IMR-90 (cell line): Measurements from ENCODE around the gene PPRC1. TPM values are rescaled to one million over a fixed set of nuclear protein-coding genes. Genes with fewer than 3 reads are reported as not detected.
A peak's percentile ranks its signal among the peaks of the same experiment; 100 is the strongest.

Source experiments
- ATAC-seq: fragments of 200-7000 bp; cut with Tn5 transposase; 2 replicates; pipeline ENCODE4 v1.9.1; 2020; ENCODE audit warnings: low read depth, mild to moderate bottlenecking, moderate library complexity
- BruUV-seq: library from RNA; stranded (reverse); fragments of 400-500 nt; replicated peaks from 2 replicates; lab custom pipeline; 2021; lab: Mats Ljungman, UMichigan
- CTCF ChIA-PET: fragments of 300-600 bp; formaldehyde crosslinking; extraction: SDS; loops from one replicate; lab custom pipeline; 2021; ENCODE audit warnings: antibody characterized with exemption; lab: Yijun Ruan, JAX
- POLR2A ChIA-PET: fragments of 300-600 bp; sonication (Branson Sonifier 250); formaldehyde crosslinking; loops from one replicate; lab custom pipeline; 2022; ENCODE audit warnings: antibody characterized with exemption; ENCODE audit not compliant: unreplicated experiment; lab: Charles Lee
- DNase-seq: peaks from one replicate; pipeline ENCODE4 v3.0.0; 2013
- H2AFZ ChIP-seq: replicated peaks from 2 replicates; pipeline ENCODE3; 2013; ENCODE audit warnings: low read length, mild to moderate bottlenecking; ENCODE audit not compliant: poor library complexity
- H2AK5ac ChIP-seq: 2 replicates; pipeline ENCODE4 v1.6.1; 2013; ENCODE audit warnings: low read depth, low read length, inconsistent platforms
- H2AK9ac ChIP-seq: replicated peaks from 2 replicates; pipeline ENCODE3; 2013; ENCODE audit warnings: mild to moderate bottlenecking, low read depth, low read length, moderate library complexity; ENCODE audit not compliant: poor library complexity
- H2BK120ac ChIP-seq: 2 replicates; pipeline ENCODE4 v1.6.1; 2013; ENCODE audit warnings: low read depth, low read length, inconsistent platforms
- H2BK15ac ChIP-seq: 3 replicates; pipeline ENCODE4 v1.6.1; 2013; ENCODE audit warnings: low read depth, low read length, inconsistent platforms
- H2BK20ac ChIP-seq: 2 replicates; pipeline ENCODE4 v1.6.1; 2013; ENCODE audit warnings: low read depth, mild to moderate bottlenecking, inconsistent platforms, low read length, moderate library complexity
- H2BK5ac ChIP-seq: 2 replicates; pipeline ENCODE4 v1.6.1; 2013; ENCODE audit warnings: mild to moderate bottlenecking, low read depth, low read length, inconsistent platforms; ENCODE audit not compliant: poor library complexity, severe bottlenecking
- H3K14ac ChIP-seq: replicated peaks from 2 replicates; pipeline ENCODE4 v1.6.1; 2013; ENCODE audit warnings: low read depth, low read length, inconsistent platforms
- H3K18ac ChIP-seq: 2 replicates; pipeline ENCODE4 v1.6.1; 2013; ENCODE audit warnings: low read depth, low read length, control low read depth
- H3K23ac ChIP-seq: 2 replicates; pipeline ENCODE4 v1.6.1; 2013; ENCODE audit warnings: low read depth, low read length, inconsistent platforms
- H3K27ac ChIP-seq: 2 replicates; pipeline ENCODE4 v1.5.1; 2013; ENCODE audit warnings: mild to moderate bottlenecking, control low read depth, low read length; ENCODE audit not compliant: insufficient read depth
- H3K27me3 ChIP-seq: 2 replicates; pipeline ENCODE4 v1.6.1; 2013; ENCODE audit warnings: low read length; ENCODE audit not compliant: control insufficient read depth, insufficient read depth
- H3K36me3 ChIP-seq: 2 replicates; pipeline ENCODE4 v1.6.1; 2013; ENCODE audit warnings: low read length, mixed read lengths; ENCODE audit not compliant: control insufficient read depth, insufficient read depth
- H3K4ac ChIP-seq: 2 replicates; pipeline ENCODE4 v1.6.1; 2013; ENCODE audit warnings: low read depth, low read length, inconsistent platforms
- H3K4me1 ChIP-seq: 2 replicates; pipeline ENCODE4 v1.6.1; 2013; ENCODE audit warnings: low read length, mixed read lengths; ENCODE audit not compliant: control insufficient read depth, insufficient read depth
- H3K4me2 ChIP-seq: 2 replicates; pipeline ENCODE4 v1.6.1; 2013; ENCODE audit warnings: low read depth, mild to moderate bottlenecking, control low read depth, low read length, moderate library complexity
- H3K4me3 ChIP-seq: 2 replicates; pipeline ENCODE4 v1.5.1; 2013; ENCODE audit warnings: low read depth, mild to moderate bottlenecking, control low read depth, low read length, moderate library complexity; ENCODE audit not compliant: insufficient read depth
- H3K56ac ChIP-seq: 2 replicates; pipeline ENCODE4 v1.6.1; 2013; ENCODE audit warnings: low read length, inconsistent platforms; ENCODE audit not compliant: insufficient read depth; ENCODE audit errors: extremely low read depth
- H3K79me1 ChIP-seq, 2 experiments: 2 replicates each; pipeline ENCODE4 v1.6.1; 2013; ENCODE audit warnings: low read length in 2 of 2, inconsistent platforms in 1 of 2, low read depth in 1 of 2
- H3K9ac ChIP-seq: 2 replicates; pipeline ENCODE4 v1.6.1; 2013; ENCODE audit warnings: low read depth, low read length, control low read depth
- H3K9me1 ChIP-seq: 2 replicates; pipeline ENCODE4 v1.6.1; 2013; ENCODE audit warnings: low read length, inconsistent platforms; ENCODE audit not compliant: insufficient read depth
- H3K9me3 ChIP-seq: 2 replicates; pipeline ENCODE4 v1.6.1; 2013; ENCODE audit warnings: low read length; ENCODE audit not compliant: control insufficient read depth, insufficient read depth
- H4K20me1 ChIP-seq: 2 replicates; pipeline ENCODE4 v1.6.1; 2013; ENCODE audit warnings: low read length, inconsistent platforms; ENCODE audit not compliant: insufficient read depth
- H4K5ac ChIP-seq: 2 replicates; pipeline ENCODE4 v1.6.1; 2013; ENCODE audit warnings: mild to moderate bottlenecking, low read depth, low read length, control low read depth
- H4K8ac ChIP-seq, 2 experiments: 2 replicates each; pipeline ENCODE4 v1.6.1; 2013; ENCODE audit warnings: low read depth in 2 of 2, low read length in 2 of 2, control low read depth in 1 of 2, inconsistent platforms in 1 of 2
- H4K91ac ChIP-seq: 2 replicates; pipeline ENCODE4 v1.6.1; 2013; ENCODE audit warnings: low read depth, low read length, inconsistent platforms; ENCODE audit not compliant: insufficient read depth
- CEBPB ChIP-seq: IDR thresholded peaks from 2 replicates; pipeline ENCODE4 v1.6.1; 2012; ENCODE audit warnings: low read depth, low read length, improper control_type of control experiment
- CHD1 ChIP-seq: IDR thresholded peaks from 2 replicates; pipeline ENCODE4 v1.6.1; 2012; ENCODE audit warnings: low read depth, low read length, improper control_type of control experiment
- FOS ChIP-seq: fragments of 150-350 bp; IDR thresholded peaks from 2 replicates; pipeline ENCODE4 v1.6.1; 2016; ENCODE audit warnings: low read depth, low read length
- WGBS, 2 experiments: methylation state at CpG; one replicate each; pipeline versions ENCODE4 v1.1.5 to v1.1.7; 2013; ENCODE audit warnings: missing lambda C conversion rate in 2 of 2; ENCODE audit not compliant: insufficient read length in 1 of 2; ENCODE audit errors: extremely low coverage in 2 of 2; 5-methylcytosine and 5-hydroxymethylcytosine counted together
- dilution Hi-C: fragments of 300-500 bp; cut with HindIII; formaldehyde crosslinking; loops from one replicate; pipeline ENCODE4 v1.14.3; 2018; ENCODE audit warnings: low sequenced_read_pairs; ENCODE audit not compliant: unreplicated experiment
- in situ Hi-C: fragments of 300-500 bp; cut with MboI; formaldehyde crosslinking; loops from 3 replicates; pipeline ENCODE4 v1.14.3; 2019; ENCODE audit warnings: low sequenced_read_pairs, inconsistent platforms, mixed read lengths
- intact Hi-C: fragments of 100-400 bp; cut with micrococcal nuclease; formaldehyde crosslinking; loops from 2 replicates; pipeline ENCODE4 v1.10.0; 2022
- polyA plus RNA-seq, 3 experiments: library from polyadenylated mRNA; depleted of rRNA; stranded (reverse); fragments of >200 nt; gene quantifications; 2 replicates each; pipeline ENCODE4 v1.2.3, GENCODE V29; 2012; ENCODE audit warnings: low replicate concordance in 1 of 3
- total RNA-seq: library from RNA; depleted of rRNA; stranded (reverse); fragments of >200 nt; gene quantifications from 2 replicates; pipeline ENCODE4 v1.2.3, GENCODE V29; 2012

PPRC1 gene
- total and polyA plus RNA-seq, 2 of the 4 experiments (the other 2 are of a cell fraction) = 11.8 to 38.7 TPM

DNA sequence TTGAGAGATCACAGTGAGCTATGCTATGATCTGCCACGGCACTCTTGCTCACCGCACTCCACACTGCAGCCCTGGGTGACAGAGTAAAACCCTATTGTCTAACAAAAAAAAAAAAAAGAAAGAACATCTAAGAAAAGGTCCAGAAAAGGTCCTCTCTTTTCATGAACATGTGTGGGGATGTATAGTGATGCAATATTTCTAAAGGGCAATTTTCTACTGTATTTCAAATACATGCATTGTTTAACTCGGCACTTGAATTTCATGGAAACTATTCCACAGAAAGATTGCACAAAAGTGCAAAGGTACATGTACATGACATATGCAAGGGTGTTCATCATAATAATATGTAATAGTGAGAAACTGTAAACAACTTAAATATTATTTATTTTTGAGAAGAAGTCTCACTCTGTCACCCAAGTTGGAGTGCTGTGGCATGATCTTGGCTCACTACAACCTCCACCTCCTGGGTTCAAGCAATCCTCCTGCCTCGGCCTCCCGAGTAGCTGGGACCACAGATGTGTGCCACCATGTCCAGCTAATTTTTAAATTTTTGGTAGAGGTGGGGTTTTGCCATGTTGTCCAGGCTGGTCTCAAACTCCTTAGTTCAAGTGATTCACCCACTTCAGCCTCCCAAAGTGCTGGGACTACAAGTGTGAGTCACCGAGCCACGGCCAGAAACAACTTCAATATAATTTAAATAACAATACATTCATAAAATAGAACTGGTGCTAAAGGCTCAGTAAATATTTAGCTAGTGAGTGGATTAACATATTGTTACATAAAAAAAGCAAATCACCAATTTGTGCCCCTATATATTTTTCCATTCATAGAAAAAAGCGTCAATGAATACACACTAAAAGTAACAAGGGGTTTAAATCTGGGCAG is 1.3 kb upstream of the PPRC1 start:
- DNase-seq (peak; percentile 64), ATAC-seq (no peak)
- dilution Hi-C loops (no loop called here), intact Hi-C loops (no loop called here), in situ Hi-C loops (no loop called here)
- H3K4me3 ChIP-seq = no peak overlapping the region
- ChIA-PET POLR2A (interaction anchor here (0.6 kb wide), 1 partner anchor 20 kb away, joined by 3 read pairs; no protein-coding TSS in a partner anchor), CTCF (interaction anchor here (0.7 to 2.1 kb wide), 3 partner anchors 9 to 28 kb away, joined by 3 to 10 read pairs (median 3); no protein-coding TSS in a partner anchor)
- H2BK5ac ChIP-seq = peak overlapping the region; percentile 62
- H3K4me2 ChIP-seq = no peak overlapping the region
- H3K9me1 ChIP-seq = peaks cover 11% of the 10 kb centered on the region
- H3K27me3 ChIP-seq = no peaks in the 10 kb centered on the region
- no peak overlapping the region for H2AFZ ChIP-seq
- H3K9ac ChIP-seq = no peak overlapping the region
- no peak overlapping the region for H2BK15ac ChIP-seq
- H2BK120ac ChIP-seq = no peak overlapping the region
- H3K4me1 ChIP-seq = peaks cover 9% of the 10 kb centered on the region
- no peak overlapping the region; the same call in 1 of the 2 replicates for H4K91ac ChIP-seq
- no peak overlapping the region for H3K56ac ChIP-seq
- peak; percentile 45; the same call in 1 of the 2 replicates for TF ChIP-seq FOS
- peak; percentile 50; the same call in 1 of the 2 replicates for TF ChIP-seq CEBPB
- TF ChIP-seq CHD1 = no peak
- H3K14ac ChIP-seq = no peak overlapping the region
- no peak overlapping the region for H3K23ac ChIP-seq
- H3K4ac ChIP-seq = peak overlapping the region; percentile 62; the same call in 1 of the 2 replicates
- peaks cover 31% of the 10 kb centered on the region for H4K20me1 ChIP-seq
- peak overlapping the region in 1 of 2 experiments; percentile 68; a peak in 3 of 4 replicates for H4K8ac ChIP-seq
- BruUV-seq = no TSS peak
- no peak overlapping the region for H4K5ac ChIP-seq
- WGBS, 2 experiments = no CpG with 5 or more reads among the region's 8 CpGs
- no peak overlapping the region for H2AK9ac ChIP-seq
- H2AK5ac ChIP-seq = peak overlapping the region; percentile 58; the same call in 1 of the 2 replicates
- H3K18ac ChIP-seq = no peak overlapping the region
- H2BK20ac ChIP-seq = no peak overlapping the region; the same call in 1 of the 2 replicates
- H3K36me3 ChIP-seq = no peaks in the 10 kb centered on the region; the same call in 1 of the 2 replicates
- H3K27ac ChIP-seq = no peak overlapping the region
- H3K9me3 ChIP-seq = no peaks in the 10 kb centered on the region
- H3K79me1 ChIP-seq = peaks cover 0 to 30% of the 10 kb centered on the region in 2 experiments; a peak in 2 of 4 replicates
